Uterus (tissue), 4 donors: ENCODE measurements around the gene NAV2. TPM values are rescaled to one million over a fixed set of nuclear protein-coding genes. Genes with fewer than 3 reads are reported as not detected.
"Not testable (repeated sequence)": the region's sequence is repeated elsewhere in the genome, so short reads cannot be mapped to it uniquely, and the experiment has no call there.

Experiments used
- DNase-seq, 2 donors: peaks; one replicate each; pipeline ENCODE4 v3.0.0-alpha.2; 2019 to 2020
- H3K27ac ChIP-seq, 2 donors: fragments of 200-600 bp; sonication (generic); 1 replicate in 1 of 2; 2 replicates in 1 of 2; pipeline ENCODE4 v1.5.1; 2016 to 2018
- H3K27me3 ChIP-seq, 2 donors: fragments of 200-600 bp; sonication (generic); one replicate each; pipeline ENCODE4 v1.5.1; 2018 to 2019; ENCODE audit warnings: control low read depth in 1 of 2
- H3K36me3 ChIP-seq, 2 donors: fragments of 200-600 bp; sonication (generic); one replicate each; pipeline ENCODE4 v1.5.1; 2019; ENCODE audit warnings: control low read depth in 1 of 2
- H3K4me1 ChIP-seq, 2 donors: fragments of 200-600 bp; sonication (generic); one replicate each; pipeline ENCODE4 v1.5.1; 2018 to 2019; ENCODE audit warnings: control low read depth in 1 of 2
- H3K4me3 ChIP-seq, 2 donors: fragments of 200-600 bp; sonication (generic); 1 replicate in 1 of 2; 2 replicates in 1 of 2; pipeline ENCODE4 v1.5.1; 2018 to 2019; ENCODE audit warnings: mild to moderate bottlenecking in 1 of 2
- H3K9me3 ChIP-seq, 2 donors: fragments of 200-600 bp; sonication (generic); one replicate each; pipeline ENCODE4 v1.5.1; 2019; ENCODE audit warnings: control low read depth in 1 of 2
- CTCF ChIP-seq, 4 experiments: fragments of 200-600 bp in 2 of 4; fragments of 450-650 bp in 2 of 4; sonication (generic) in 2 of 4; IDR thresholded peaks; one replicate each; pipeline ENCODE4 v1.5.1; 2016 to 2019; ENCODE audit warnings: antibody characterized with exemption in 4 of 4, mild to moderate bottlenecking in 2 of 4, moderate library complexity in 1 of 4
- POLR2A ChIP-seq, 2 donors: fragments of 450-650 bp; IDR thresholded peaks; one replicate each; pipeline ENCODE4 v1.6.1; 2016; ENCODE audit warnings: antibody characterized with exemption in 2 of 2, mild to moderate bottlenecking in 1 of 2, moderate library complexity in 1 of 2
- intact Hi-C: fragments of 100-400 bp; cut with DNase I; formaldehyde crosslinking; loops from one replicate; pipeline ENCODE4 v1.15.1; 2023; ENCODE audit warnings: low total_unique reads
- total RNA-seq, 4 donors: library from RNA; depleted of rRNA in 3 of 4; stranded (reverse); fragments of >200 nt in 3 of 4; gene quantifications; one replicate each; pipeline versions ENCODE4 v1.1.0 to v1.2.4, GENCODE V29; 2014 to 2023
- donor health status: DM: yes; HTN: yes; CAD: no.

The NAV2 gene
- total RNA-seq, 4 donors from 2014 or later = 2.6 to 31.6 (median 5.7) TPM

DNA sequence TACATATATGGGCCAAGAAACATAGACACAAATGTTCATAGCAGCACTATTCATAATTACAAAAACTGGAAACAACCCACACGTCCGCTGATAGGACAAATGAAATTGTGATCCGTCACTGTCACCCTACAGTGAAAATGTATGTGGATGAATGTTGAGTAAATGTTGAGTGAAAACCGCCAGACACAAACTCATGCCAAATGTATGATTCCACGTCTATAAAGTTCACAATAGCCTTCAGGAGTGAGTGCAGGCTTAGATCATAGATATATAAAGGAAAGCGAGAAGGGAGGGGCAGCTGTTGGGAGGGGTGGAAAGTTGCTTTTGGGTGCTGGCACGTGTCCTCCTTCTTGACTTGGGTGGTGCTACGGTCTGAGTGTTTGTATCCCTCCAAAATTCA, 414.1 kb downstream of the NAV2 start:
- Histone ChIP-seq H3K4me1 (no peaks in the 10 kb centered on the region), H3K27ac (no peak overlapping the region), H3K36me3 (no peaks in the 10 kb centered on the region), H3K4me3 (no peak overlapping the region), H3K9me3 (no peaks in the 10 kb centered on the region), H3K27me3 (no peaks in the 10 kb centered on the region)
- intact Hi-C loops = loop anchor here (10.0 kb wide), 1 partner anchor 572 kb away; no protein-coding TSS in a partner anchor
- DNase-seq = no peak
- TF ChIP-seq POLR2A (IDR thresholded peaks at IDR 0.05) (no peak), CTCF (IDR thresholded peaks at IDR 0.05) (no peak)

DNA sequence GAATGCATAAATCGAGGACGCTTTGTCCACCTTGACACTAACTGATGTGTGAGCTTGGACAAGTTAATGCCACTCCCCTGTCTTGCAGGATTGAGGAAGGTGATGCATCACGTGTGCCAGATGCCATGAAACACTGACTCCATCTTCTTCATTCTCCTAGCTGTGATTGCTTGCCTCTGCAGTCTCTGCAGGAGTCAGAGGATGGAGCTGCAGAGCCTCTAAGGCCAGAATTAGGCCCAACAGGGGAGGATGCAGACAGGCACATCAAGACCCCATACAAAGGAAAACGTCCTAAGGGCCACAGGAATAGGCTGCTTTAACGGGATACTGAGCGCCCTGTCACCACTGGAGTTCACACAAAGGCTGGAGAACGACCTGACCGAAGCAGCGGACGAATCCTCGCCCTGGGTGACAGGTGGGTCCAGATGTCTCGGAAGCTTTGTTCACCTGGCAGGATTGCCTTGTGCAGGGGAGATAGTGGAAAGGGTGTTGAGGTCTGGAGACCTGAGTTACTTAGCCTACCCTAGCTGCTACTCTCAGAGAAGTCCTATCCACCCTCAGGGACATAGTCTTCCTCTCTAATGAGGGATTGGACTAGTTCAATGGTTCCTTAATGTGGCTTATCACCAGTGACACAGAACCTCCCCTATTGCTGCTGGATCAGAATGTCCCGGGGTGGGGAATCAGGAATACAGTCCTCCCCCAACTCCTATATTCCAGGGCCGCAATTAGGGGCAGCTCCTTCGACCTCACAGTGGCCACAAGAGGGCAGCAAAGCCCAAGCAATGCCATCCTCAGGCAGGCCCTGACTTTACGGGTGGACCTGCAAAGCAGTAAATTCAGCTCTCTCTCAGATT, 415.3 kb downstream of the NAV2 start:
- Histone ChIP-seq H3K4me3 (no peak overlapping the region), H3K27ac (no peak overlapping the region), H3K4me1 (no peaks in the 10 kb centered on the region), H3K27me3 (no peaks in the 10 kb centered on the region), H3K9me3 (no peaks in the 10 kb centered on the region), H3K36me3 (no peaks in the 10 kb centered on the region)
- peak; percentile 72 to 82 (median 80) for TF ChIP-seq CTCF (IDR thresholded peaks at IDR 0.05)
- no peak for TF ChIP-seq POLR2A (IDR thresholded peaks at IDR 0.05)
- intact Hi-C loops = loop anchor here (10.0 kb wide), 1 partner anchor 573 kb away; no protein-coding TSS in a partner anchor
- DNase-seq = peak; percentile 72 to 75

- not testable (repeated sequence) for H3K36me3 ChIP-seq, H3K27me3 ChIP-seq, H3K4me3 ChIP-seq, H3K4me1 ChIP-seq, DNase-seq, H3K27ac ChIP-seq, H3K9me3 ChIP-seq
- intact Hi-C loops = loop anchor here (10.0 kb wide), 1 partner anchor 574 kb away; no protein-coding TSS in a partner anchor
These were observed 415.8 kb downstream of the NAV2 start for GRCh38 chr11:20128528-20128825.

DNA sequence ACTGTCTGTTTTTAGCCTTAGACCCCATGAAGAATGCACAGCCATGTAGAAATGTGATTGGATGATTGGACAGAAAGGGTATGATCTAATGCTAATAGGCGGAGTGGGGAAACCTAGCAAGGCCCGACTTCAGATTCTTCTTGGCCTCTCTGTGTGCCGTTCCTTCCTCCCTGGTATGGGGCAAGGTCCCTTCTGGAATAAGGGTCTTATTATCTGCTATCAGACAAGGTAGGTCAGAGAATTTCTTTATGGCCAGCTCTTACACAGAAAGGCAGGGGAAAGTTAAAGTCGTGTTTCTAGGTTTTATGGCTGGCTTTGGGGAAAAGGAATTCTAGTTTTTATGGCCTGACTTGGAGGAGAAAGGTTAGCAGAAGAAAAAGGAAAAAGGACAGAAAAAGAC, 417.0 kb downstream of the NAV2 start:
- H3K4me1 ChIP-seq = no peaks in the 10 kb centered on the region
- H3K4me3 ChIP-seq = no peak overlapping the region
- no peaks in the 10 kb centered on the region for H3K9me3 ChIP-seq
- TF ChIP-seq POLR2A (IDR thresholded peaks at IDR 0.05) (no peak), CTCF (IDR thresholded peaks at IDR 0.05) (no peak)
- DNase-seq = no peak
- no peaks in the 10 kb centered on the region for H3K36me3 ChIP-seq
- no peaks in the 10 kb centered on the region for H3K27me3 ChIP-seq
- intact Hi-C loops = loop anchor here (5.0 to 10.0 kb wide), 2 partner anchors 182 to 575 kb away; no protein-coding TSS in a partner anchor
- no peak overlapping the region for H3K27ac ChIP-seq

DNA sequence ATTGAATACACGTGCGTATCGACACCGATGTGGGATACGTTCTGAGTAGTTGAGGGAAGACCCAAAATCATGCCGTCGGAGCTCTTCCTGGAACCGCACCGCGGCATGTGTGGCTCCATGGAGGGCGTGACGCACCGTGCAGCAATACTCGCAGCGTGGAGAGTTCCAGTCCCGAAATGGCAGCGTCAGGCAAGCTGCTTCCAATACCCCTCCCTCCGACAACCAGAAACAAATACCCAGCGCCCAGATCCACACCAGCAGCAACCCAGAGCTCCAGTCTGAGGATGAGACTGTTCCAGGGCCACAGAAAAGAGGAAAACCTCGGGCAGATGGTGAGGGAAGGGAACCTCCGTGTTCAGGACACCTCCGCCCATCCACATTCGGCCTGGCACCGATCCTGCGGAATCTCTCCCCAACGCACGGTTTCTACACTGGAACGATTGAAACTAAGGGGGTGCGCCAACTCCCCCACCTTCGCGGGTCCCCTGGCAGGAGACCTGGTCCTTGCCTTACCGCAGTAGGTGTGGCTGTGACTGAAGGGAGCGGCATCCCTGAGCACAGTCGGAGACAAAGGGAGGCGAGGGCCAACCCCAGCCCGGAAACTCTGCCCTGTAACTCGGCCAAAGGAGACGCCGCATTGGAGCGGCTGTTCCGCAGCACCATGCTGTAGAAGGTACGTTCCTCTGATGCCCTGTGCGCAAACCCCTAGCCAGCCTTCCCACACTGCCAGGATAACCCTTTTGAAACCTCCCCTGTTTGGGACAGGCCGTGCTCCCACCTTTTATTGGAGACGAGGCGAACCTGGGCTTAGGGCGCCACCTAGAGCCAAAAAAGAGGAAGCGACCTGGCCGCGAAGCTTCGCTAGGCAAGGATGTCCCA, 419.4 kb downstream of the NAV2 start:
- Histone ChIP-seq H3K4me3 (peak overlapping the region; percentile 36 to 41), H3K27me3 (no peaks in the 10 kb centered on the region), H3K4me1 (no peaks in the 10 kb centered on the region), H3K9me3 (no peaks in the 10 kb centered on the region), H3K27ac (peak overlapping the region; percentile 5 to 47), H3K36me3 (no peaks in the 10 kb centered on the region)
- TF ChIP-seq POLR2A (IDR thresholded peaks at IDR 0.05) (no peak), CTCF (IDR thresholded peaks at IDR 0.05) (peak; percentile 81 to 91 (median 87))
- DNase-seq = peak; percentile 69 to 70
- intact Hi-C loops = loop anchor here (5.0 kb wide), 1 partner anchor 185 kb away; no protein-coding TSS in a partner anchor
